Testis (tissue), 2 donors: ENCODE results near the gene FMOD.

Experiments used
- POLR2A ChIP-seq: fragments of 450-650 bp; IDR thresholded peaks from one replicate; pipeline ENCODE4 v1.6.1; 2017; ENCODE audit warnings: antibody characterized with exemption, mild to moderate bottlenecking, moderate library complexity
- TF ChIP-seq, protein P1 (sequence below), 3 experiments: fragments of 450-650 bp in 2 of 3; fragments of 200-600 bp in 1 of 3; sonication (generic) in 1 of 3; IDR thresholded peaks; one replicate each; pipeline ENCODE4 v1.5.1; 2016 to 2019; ENCODE audit warnings: antibody characterized with exemption in 3 of 3, mild to moderate bottlenecking in 2 of 3, moderate library complexity in 1 of 3

DNA sequence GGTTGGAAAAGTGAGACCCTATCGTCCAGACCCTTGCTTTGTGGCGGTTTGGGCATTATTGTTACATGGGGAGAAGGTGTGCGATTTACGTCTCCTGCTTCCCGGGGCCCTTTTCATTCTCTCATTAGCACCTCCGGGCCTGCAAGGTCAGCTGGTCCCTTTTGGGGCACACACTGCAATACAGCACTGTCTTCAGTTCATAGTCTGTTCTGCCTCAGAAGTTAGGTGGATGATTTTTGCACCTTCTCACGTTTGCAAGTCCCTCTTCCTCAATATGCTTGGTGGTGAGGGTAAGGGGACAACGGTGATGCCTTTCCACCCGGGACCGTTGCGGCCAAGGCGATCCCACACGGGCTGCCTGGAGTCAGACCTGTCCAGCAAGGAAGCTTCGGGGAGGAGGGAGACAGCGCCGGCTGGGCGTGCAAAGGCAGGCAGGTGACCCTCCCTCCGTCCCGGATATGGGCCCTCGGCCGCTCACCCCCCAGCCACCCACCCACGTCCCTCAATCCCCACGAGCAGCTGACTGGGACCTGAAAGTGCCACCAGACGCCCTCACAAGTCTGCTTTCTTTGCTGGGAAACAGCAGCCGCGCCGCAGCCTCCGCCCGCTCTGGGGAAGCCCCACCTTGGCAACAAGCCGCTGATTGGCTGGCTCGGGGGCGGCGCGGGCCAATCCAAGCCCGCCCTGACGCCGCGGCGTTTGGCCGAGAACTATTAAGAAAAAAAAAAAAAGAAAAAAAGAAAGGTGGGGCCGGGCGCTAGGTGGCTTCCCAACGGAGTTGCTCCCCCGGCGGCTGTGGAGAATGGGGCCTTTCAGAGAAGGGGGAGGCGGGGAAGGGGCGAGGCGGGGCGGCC lies 23.9 kb downstream of the FMOD start:
- TF ChIP-seq, protein P1, sequence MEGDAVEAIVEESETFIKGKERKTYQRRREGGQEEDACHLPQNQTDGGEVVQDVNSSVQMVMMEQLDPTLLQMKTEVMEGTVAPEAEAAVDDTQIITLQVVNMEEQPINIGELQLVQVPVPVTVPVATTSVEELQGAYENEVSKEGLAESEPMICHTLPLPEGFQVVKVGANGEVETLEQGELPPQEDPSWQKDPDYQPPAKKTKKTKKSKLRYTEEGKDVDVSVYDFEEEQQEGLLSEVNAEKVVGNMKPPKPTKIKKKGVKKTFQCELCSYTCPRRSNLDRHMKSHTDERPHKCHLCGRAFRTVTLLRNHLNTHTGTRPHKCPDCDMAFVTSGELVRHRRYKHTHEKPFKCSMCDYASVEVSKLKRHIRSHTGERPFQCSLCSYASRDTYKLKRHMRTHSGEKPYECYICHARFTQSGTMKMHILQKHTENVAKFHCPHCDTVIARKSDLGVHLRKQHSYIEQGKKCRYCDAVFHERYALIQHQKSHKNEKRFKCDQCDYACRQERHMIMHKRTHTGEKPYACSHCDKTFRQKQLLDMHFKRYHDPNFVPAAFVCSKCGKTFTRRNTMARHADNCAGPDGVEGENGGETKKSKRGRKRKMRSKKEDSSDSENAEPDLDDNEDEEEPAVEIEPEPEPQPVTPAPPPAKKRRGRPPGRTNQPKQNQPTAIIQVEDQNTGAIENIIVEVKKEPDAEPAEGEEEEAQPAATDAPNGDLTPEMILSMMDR (IDR thresholded peaks at IDR 0.05): no peak
- peak; percentile 24 for TF ChIP-seq POLR2A
